NT2/D1 (cell line): ENCODE results near the gene ZCCHC3.

Experiments used
- SUZ12 ChIP-seq: IDR thresholded peaks from 2 replicates; pipeline ENCODE4 v1.6.1; 2011; ENCODE audit not compliant: insufficient read length, insufficient read depth; ENCODE audit errors: extremely low read depth
- YY1 ChIP-seq: IDR thresholded peaks from 2 replicates; pipeline ENCODE4 v1.6.1; 2011; ENCODE audit not compliant: insufficient read length, insufficient read depth
- ZNF274 ChIP-seq: IDR thresholded peaks from 2 replicates; pipeline ENCODE4 v1.6.1; 2011; ENCODE audit warnings: mild to moderate bottlenecking, low read depth, low read length

DNA sequence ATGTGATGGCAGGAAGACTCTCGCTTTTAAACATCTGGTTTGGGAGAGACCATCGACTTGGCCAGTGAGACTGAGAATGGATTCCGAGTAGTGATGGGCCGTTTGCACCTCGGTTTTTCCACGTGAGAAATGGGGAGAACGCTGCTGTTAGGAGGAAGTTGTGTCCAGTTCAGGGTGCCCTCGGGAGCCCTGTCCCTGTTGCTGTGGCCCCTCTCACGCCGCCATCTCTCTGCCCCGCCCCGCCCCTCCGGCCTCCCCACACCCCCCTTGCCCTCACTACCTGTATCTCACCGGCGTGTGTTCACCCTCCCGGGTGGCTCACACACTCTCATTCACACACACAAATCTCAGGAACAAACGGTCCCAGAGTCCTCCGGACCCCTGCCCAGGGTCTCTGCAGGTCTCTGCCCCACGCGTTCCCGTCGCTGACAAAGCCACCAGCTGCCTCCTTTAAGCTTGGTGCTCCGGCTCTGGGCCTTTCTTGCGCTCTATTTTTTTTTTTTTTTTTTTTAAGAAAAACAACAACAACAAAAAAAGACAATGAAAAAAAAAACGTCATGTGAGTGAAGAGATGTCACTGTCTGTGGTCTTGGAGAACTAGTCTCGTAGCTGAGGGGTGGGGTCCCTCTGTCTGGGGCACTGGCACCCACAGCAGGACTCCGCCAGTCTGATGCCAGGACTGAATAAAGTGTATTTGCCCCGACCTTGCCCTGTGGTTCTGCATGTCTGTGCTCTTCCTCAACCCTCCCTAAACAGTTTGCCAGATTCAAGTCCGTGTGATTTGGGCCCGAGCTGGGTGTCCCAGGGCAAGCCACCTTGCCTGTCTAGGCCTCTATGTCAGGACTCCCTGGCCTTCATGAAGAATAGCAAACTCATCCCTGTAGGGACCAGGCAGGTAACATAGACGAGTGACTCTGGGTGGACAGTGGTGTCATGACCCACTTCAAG, 30.9 kb downstream of the ZCCHC3 start:
- no peak for TF ChIP-seq SUZ12
- no peak for TF ChIP-seq YY1
- no peak for TF ChIP-seq ZNF274
